ENCODE data around the gene FAM43A. TPM values are rescaled to one million over a fixed set of nuclear protein-coding genes. Genes with fewer than 3 reads are reported as not detected.

The FAM43A gene
- total and polyA plus RNA-seq, 10 of the 15 experiments (the other 5 are each of a cell fraction or from before 2014, with no cell fraction given): 0.27 to 5.0 (median 1.1) TPM

DNA sequence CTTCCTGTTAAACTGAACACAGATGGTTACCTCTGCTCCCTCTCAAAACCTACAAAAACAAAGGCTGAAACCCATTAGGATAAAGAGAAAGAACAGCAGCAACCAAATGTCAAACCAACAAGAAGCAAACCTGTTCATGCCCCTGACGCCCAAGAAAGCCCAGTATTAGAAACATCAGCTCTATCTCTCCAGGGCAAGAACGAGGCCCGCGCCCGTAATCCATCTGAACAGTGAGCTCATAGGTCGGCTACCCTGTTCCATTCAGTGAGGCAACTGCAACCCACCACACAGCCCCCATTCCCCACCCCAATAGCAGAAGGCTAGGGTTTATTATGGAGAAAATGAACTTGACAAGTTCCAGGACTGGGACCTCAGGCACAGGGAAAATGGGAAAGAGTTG lies 23.7 kb upstream of the FAM43A start:
- ChIA-PET POLR2A (no interaction called here), RAD21 (ENCODE audit: unreplicated experiment) (no interaction called here), SMC1A (ENCODE audit: uncharacterized antibody, unreplicated experiment) (no interaction called here), CTCF (interaction anchor here (3.5 kb wide), 1 partner anchor 9 kb away, joined by 31 read pairs; the partner anchor contains the start of gene LSG1)
- Histone ChIP-seq H3K27ac (ENCODE audit: control insufficient read depth, insufficient read depth) (no peak overlapping the region), H3K4me3 (no peak overlapping the region), H3K9me3 (replicated peaks; ENCODE audit: control insufficient read depth, insufficient read depth, low read length) (no peaks in the 10 kb centered on the region), H2AFZ (ENCODE audit: control insufficient read depth, low read depth, low read length) (no peak overlapping the region), H4K20me1 (ENCODE audit: control insufficient read depth, insufficient read depth) (no peaks in the 10 kb centered on the region), H3K79me2 (ENCODE audit: control insufficient read depth, insufficient read depth, low read length) (no peaks in the 10 kb centered on the region), H3K4me1 (ENCODE audit: control insufficient read depth, insufficient read depth, low read length) (no peaks in the 10 kb centered on the region), H3K36me3 (ENCODE audit: control insufficient read depth in 2 of 2, insufficient read depth in 2 of 2, low read length in 1 of 2) (peaks cover 6 to 22% of the 10 kb centered on the region in 2 experiments), H3K9ac (ENCODE audit: control insufficient read depth, insufficient read depth, low read length) (no peak overlapping the region), H3K27me3 (replicated peaks in 1 of 2; ENCODE audit: control insufficient read depth in 2 of 2, insufficient read depth in 2 of 2, low read length in 1 of 2) (no peaks in the 10 kb centered on the region), H3K4me2 (ENCODE audit: control insufficient read depth, insufficient read depth) (no peak overlapping the region)
- DNase-seq (ENCODE audit: low read depth, low spot score): no peak
- TF ChIP-seq KDM1A (IDR thresholded peaks at IDR 0.05; ENCODE audit: borderline replicate concordance) (no peak), NBN (IDR thresholded peaks at IDR 0.05) (no peak), MXI1 (IDR thresholded peaks at IDR 0.05; ENCODE audit: low read depth, low read length) (no peak), MTA3 (IDR thresholded peaks at IDR 0.05; ENCODE audit: borderline replicate concordance, low read length) (no peak), ATF7 (IDR thresholded peaks at IDR 0.05; ENCODE audit: low read depth) (no peak), RFX5 (IDR thresholded peaks at IDR 0.05; ENCODE audit: low read depth, low read length) (no peak), KAT2A (conservative IDR thresholded peaks at IDR 0.05; ENCODE audit: control insufficient read depth, low read depth, low read length) (no peak), PML (IDR thresholded peaks at IDR 0.05; ENCODE audit: low read length) (no peak), CEBPB (IDR thresholded peaks at IDR 0.05; ENCODE audit: borderline replicate concordance in 1 of 2, low read depth in 2 of 2, low read length in 2 of 2) (no peak), NRF1 (conservative IDR thresholded peaks at IDR 0.05; ENCODE audit: low read depth, low read length) (no peak), BACH1 (IDR thresholded peaks at IDR 0.05; ENCODE audit: borderline replicate concordance) (no peak), PAX8 (IDR thresholded peaks at IDR 0.05) (no peak)
- TF ChIP-seq, protein P1, sequence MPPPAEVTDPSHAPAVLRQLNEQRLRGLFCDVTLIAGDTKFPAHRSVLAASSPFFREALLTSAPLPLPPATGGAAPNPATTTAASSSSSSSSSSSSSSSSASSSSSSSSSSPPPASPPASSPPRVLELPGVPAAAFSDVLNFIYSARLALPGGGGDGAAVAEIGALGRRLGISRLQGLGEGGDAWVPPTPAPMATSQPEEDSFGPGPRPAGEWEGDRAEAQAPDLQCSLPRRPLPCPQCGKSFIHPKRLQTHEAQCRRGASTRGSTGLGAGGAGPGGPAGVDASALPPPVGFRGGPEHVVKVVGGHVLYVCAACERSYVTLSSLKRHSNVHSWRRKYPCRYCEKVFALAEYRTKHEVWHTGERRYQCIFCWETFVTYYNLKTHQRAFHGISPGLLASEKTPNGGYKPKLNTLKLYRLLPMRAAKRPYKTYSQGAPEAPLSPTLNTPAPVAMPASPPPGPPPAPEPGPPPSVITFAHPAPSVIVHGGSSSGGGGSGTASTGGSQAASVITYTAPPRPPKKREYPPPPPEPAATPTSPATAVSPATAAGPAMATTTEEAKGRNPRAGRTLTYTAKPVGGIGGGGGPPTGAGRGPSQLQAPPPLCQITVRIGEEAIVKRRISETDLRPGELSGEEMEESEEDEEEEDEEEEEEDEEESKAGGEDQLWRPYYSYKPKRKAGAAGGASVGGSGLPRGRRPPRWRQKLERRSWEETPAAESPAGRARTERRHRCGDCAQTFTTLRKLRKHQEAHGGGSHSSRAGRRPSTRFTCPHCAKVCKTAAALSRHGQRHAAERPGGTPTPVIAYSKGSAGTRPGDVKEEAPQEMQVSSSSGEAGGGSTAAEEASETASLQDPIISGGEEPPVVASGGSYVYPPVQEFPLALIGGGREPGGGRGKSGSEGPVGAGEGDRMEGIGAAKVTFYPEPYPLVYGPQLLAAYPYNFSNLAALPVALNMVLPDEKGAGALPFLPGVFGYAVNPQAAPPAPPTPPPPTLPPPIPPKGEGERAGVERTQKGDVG (CRISPR knock-in tag; IDR thresholded peaks at IDR 0.05): no peak
- TF ChIP-seq, protein P2, sequence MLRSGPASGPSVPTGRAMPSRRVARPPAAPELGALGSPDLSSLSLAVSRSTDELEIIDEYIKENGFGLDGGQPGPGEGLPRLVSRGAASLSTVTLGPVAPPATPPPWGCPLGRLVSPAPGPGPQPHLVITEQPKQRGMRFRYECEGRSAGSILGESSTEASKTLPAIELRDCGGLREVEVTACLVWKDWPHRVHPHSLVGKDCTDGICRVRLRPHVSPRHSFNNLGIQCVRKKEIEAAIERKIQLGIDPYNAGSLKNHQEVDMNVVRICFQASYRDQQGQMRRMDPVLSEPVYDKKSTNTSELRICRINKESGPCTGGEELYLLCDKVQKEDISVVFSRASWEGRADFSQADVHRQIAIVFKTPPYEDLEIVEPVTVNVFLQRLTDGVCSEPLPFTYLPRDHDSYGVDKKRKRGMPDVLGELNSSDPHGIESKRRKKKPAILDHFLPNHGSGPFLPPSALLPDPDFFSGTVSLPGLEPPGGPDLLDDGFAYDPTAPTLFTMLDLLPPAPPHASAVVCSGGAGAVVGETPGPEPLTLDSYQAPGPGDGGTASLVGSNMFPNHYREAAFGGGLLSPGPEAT (IDR thresholded peaks at IDR 0.05; ENCODE audit: low read depth): no peak
- TF ChIP-seq, protein P3, sequence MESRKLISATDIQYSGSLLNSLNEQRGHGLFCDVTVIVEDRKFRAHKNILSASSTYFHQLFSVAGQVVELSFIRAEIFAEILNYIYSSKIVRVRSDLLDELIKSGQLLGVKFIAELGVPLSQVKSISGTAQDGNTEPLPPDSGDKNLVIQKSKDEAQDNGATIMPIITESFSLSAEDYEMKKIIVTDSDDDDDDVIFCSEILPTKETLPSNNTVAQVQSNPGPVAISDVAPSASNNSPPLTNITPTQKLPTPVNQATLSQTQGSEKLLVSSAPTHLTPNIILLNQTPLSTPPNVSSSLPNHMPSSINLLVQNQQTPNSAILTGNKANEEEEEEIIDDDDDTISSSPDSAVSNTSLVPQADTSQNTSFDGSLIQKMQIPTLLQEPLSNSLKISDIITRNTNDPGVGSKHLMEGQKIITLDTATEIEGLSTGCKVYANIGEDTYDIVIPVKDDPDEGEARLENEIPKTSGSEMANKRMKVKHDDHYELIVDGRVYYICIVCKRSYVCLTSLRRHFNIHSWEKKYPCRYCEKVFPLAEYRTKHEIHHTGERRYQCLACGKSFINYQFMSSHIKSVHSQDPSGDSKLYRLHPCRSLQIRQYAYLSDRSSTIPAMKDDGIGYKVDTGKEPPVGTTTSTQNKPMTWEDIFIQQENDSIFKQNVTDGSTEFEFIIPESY (IDR thresholded peaks at IDR 0.05): no peak
- TF ChIP-seq, protein P4, sequence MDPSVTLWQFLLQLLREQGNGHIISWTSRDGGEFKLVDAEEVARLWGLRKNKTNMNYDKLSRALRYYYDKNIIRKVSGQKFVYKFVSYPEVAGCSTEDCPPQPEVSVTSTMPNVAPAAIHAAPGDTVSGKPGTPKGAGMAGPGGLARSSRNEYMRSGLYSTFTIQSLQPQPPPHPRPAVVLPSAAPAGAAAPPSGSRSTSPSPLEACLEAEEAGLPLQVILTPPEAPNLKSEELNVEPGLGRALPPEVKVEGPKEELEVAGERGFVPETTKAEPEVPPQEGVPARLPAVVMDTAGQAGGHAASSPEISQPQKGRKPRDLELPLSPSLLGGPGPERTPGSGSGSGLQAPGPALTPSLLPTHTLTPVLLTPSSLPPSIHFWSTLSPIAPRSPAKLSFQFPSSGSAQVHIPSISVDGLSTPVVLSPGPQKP (IDR thresholded peaks at IDR 0.05; ENCODE audit: low read depth, low read length): no peak
- intact Hi-C loops (cut with micrococcal nuclease; ENCODE audit: unreplicated experiment) (no loop called here), in situ Hi-C loops (cut with MboI) (no loop called here)
- no peak for ATAC-seq
- WGBS (ENCODE audit: insufficient coverage, insufficient replicate concordance, low lambda C conversion rate, missing lambda C conversion rate): 82% methylated on average over 6 of the region's 6 CpGs
- BruUV-seq (replicated peaks): no TSS peak
- no peak for FAIRE-seq

Data from GM12878 (cell line).